Activated naive CD4-positive, alpha-beta T cell treated with anti-CD3 and anti-CD28 coated beads, Interleukin-2, amount 50 U/mL, for 72 hours (primary cell): Measurements from ENCODE around the gene MAFF. TPM values are rescaled to one million over a fixed set of nuclear protein-coding genes. Genes with fewer than 3 reads are reported as not detected.

ENCODE experiments used
- total RNA-seq, 2 donors: library from RNA; stranded (reverse); gene quantifications; one replicate each; pipeline ENCODE4 v1.2.3, GENCODE V29; 2022

Gene MAFF
- total RNA-seq, 2 donors from 2014 or later = 12.4 to 21.2 TPM

Other genes with a start within 250 kb of the MAFF start
- gene C22orf23, start 248.4 kb upstream of the MAFF start, total RNA-seq = not detected
- gene POLR2F, start 248.3 kb upstream of the MAFF start, total RNA-seq = 10 to 100 TPM; 55.3 to 70.3 TPM
- gene SOX10, start 217.4 kb upstream of the MAFF start, total RNA-seq = not detected
- gene PICK1, start 144.6 kb upstream of the MAFF start, total RNA-seq = 10 to 100 TPM; 25.1 to 26.7 TPM
- gene SLC16A8, start 117.8 kb upstream of the MAFF start, total RNA-seq = under 1 TPM in 1 of 2 donors, not detected in 1; 0.39 TPM
- gene BAIAP2L2, start 91.3 kb upstream of the MAFF start, total RNA-seq = 1 to 10 TPM; 1.1 to 1.3 TPM
- 10 to 100 TPM; 74.3 to 75.7 TPM for gene PLA2G6, start 20.2 kb upstream of the MAFF start, total RNA-seq
- 10 to 100 TPM; 21.4 to 22.0 TPM for gene TMEM184B, start 71.0 kb downstream of the MAFF start, total RNA-seq
- gene CSNK1E, start 115.4 kb downstream of the MAFF start, total RNA-seq = 100 to 1,000 TPM in 1 of 2 donors, 10 to 100 TPM in 1; 99.6 to 110 TPM